GM11168 (cell line): ENCODE measurements around the gene BCKDHB.

ENCODE experiments used
- in situ Hi-C: fragments of 300-500 bp; cut with MboI; formaldehyde crosslinking; loops from one replicate; pipeline ENCODE4 v1.12.0; 2022; ENCODE audit warnings: low sequenced_read_pairs; ENCODE audit not compliant: unreplicated experiment

The BCKDHB gene

GRCh38 chr6:80145921-80146320, 39.5 kb downstream of the BCKDHB start:
- in situ Hi-C loops = no loop called here

GRCh38 chr6:80148220-80148619, 41.7 kb downstream of the BCKDHB start:
- in situ Hi-C loops = no loop called here

DNA sequence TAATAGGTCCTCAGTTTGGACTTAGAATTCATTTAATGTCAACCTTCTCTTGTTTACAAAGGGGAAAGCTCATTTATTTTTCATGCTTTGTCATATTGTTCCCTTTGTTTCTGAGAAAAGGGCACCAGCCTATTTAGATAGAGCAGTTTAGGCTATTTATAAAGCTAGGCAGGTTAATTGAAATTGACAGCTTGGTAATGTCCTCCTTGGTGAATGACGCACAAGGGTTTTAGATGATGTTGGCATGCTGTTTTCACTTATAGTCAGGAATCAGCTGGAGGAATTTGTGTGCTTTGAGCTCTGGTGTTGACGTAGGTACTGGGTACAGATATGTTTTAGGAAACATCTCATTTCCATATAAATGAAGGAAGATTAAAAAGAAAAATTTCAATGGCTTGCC, 45.2 kb downstream of the BCKDHB start:
- in situ Hi-C loops = no loop called here

GRCh38 chr6:80154160-80154559, 47.7 kb downstream of the BCKDHB start:
- in situ Hi-C loops = no loop called here

DNA sequence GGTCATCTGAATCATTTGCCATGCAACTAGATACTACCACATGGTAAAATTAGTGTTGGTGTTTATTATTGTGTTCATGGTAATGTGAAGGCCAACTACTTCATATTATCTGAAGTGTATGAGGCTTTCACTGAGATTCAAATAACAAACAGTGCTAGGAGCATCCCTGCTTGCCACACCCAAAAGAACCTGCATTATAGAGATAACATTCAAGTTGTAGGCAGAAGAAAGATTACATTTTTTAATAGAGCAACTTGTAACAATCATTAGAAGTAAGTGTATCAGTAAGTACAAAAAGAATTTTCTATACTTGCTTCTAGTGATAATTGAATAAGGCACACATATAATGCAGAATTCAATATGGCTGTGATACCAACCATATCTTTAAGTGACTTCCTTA, 49.8 kb downstream of the BCKDHB start:
- in situ Hi-C loops = no loop called here

DNA sequence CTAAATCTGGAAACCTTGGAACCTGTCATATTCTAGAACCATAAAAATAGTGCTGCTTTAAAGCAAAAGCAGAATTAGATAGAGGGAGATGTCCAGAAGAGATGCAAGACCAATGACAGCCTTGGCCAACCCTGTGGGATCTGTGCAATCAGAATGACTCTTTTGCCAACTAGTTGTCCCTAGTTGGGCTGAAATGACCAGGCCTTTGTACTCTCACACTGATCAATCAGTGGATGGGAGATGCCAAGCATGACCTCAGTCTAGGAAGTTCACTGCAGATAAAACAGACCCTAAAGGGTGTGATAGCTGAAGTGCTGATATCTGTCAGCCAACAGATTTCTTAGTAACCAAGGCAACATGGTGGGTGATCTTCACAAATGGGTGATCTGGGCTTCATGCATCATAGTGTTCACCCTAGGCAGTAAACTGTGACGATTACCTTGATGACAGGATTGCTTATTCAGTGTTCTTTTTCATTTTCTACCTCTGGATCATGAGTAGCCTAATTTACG, 52.1 kb downstream of the BCKDHB start:
- in situ Hi-C loops = no loop called here

GRCh38 chr6:80161434-80161833, 55.0 kb downstream of the BCKDHB start:
- in situ Hi-C loops = no loop called here

DNA sequence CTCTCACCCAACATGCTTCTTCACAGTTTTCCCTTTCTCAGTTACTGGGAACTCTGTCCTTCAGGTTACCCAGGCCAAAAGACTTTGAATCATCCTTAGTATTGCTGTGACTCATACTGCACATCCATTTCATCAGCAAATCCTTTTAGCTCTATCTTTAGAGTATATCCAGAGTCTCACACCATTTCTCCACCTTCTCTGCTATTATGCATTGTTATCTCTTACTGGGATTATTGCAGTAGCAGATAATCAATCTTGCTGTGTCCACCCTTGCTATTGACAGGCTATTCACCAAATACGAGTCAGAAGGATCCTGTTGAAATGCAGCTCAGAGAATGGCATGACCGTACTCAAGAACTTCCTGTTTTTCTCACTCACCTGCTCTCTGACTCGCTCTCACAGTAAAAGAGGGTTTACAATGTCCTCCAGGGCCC, 57.3 kb downstream of the BCKDHB start:
- in situ Hi-C loops = no loop called here

DNA sequence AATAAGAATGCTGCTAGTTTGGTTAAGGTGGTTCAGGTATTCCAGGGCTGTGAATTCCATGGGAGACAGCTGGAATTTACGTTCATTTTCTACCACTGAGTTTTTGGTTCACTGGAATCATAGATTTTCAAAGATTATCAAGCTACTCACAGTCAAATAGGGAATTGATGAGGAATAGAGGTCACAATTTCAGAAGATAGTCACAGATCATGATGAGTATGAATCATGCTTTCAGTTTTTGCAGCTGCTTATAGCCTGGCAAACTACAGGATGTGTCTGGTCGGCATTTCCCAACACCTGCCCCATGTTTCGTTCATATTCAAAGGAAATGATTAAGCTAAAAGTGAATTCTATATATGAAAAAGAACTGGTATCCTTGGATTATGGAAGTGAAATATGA, 58.7 kb downstream of the BCKDHB start:
- in situ Hi-C loops = no loop called here

DNA sequence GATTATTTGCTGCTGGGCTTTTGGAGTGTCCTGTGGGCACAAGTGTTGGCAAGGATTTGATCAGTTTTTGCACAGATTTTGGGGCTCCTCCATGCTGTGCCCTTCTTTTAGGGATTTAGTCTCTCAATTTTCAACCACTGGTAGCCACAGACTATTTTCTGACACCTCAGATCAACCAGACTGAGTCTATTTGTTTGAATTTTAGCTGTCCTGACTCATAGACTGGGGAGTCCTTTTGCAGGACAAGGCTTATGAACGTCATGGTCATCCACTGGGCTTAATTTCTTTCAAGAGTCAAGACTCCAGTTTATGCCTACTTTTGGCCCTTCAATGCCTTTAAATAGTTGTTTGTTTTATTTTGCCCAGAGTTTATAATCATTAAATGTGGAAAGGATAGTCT, 59.3 kb downstream of the BCKDHB start:
- in situ Hi-C loops = no loop called here

GRCh38 chr6:80170433-80170832, 64.0 kb downstream of the BCKDHB start:
- in situ Hi-C loops = no loop called here

DNA sequence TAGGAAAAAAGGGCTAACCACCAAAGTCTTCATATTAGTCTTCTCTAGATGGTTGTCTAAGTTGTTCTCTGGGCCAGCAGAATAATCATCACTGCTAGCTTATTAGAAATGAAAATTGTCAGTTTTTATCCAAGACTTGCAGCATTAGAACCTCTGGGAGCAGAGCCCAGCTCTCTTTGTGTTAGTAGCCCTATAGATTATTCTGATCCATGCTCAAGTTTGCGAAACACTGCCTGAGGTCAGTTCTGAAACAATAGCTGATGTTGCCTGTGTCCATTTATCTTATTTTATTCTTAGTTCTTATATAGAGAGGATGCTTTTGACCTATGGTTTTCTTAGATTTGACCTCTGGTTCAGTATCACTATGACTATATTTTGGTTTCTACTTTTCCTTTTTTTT, 66.9 kb downstream of the BCKDHB start:
- in situ Hi-C loops = no loop called here

DNA sequence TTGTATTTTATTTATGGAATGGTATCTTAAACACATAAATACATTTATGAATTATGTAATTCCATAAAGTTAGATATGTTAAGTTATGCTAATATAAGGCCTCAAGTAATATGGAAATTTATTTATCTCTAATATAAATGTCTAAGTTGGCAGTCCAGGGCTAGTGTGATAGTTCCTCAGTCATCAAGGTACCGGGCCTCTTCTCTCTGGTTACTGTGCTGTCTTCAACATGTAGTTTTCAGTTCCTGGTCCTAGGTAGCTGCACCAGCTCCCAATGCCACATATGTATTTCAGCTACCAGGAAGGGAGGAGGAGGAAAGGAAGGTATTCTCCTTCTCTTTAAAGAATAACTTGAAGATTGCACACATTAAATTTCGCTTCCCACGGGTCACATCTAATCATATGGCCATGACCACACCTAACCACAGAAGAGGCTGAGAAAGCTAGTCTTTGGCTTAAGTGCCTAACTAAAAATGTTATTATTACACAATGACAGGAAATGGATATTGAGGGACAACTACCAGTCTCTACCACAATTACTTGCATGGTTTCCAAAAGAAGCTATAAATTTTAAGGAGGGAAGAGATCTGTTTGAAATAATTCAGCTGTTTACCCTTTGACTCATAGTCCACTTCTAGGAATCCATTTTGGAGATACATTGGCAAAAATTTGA, 68.6 kb downstream of the BCKDHB start:
- in situ Hi-C loops = no loop called here

GRCh38 chr6:80179695-80180094, 73.2 kb downstream of the BCKDHB start:
- in situ Hi-C loops = no loop called here

DNA sequence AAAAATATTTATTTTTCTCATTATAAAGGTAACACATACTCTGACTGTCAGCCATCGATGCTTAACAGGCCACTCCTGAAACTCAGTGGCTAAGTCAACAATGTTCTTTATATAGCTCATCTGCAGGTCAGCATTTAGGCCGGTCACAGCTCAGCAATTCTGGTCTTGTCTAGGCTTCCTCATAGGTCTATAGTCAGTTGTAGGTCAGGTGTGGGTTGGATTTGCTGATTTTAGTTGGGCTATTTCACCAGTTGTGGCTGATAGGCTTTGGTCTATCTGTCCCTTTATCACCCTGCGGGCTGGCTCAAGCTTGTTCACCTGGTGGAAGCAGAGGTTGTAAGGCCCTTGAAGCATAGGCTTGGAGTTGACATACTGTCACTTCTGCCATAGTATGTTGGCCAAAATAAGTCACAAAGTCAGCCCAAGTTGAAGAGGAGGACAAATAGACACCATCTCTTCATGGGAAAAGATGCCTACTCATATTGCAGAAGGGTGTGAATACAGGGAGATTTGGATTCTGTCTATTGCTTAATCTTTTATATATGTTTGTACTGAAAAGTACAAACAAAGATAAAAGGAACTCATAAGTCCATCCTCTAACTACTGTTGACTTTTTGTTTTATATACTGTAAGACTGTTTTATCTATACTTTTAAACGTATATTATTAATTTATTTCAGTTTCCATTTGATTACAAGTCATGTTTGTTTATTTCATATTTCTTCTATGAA, 75.0 kb downstream of the BCKDHB start:
- in situ Hi-C loops = no loop called here

DNA sequence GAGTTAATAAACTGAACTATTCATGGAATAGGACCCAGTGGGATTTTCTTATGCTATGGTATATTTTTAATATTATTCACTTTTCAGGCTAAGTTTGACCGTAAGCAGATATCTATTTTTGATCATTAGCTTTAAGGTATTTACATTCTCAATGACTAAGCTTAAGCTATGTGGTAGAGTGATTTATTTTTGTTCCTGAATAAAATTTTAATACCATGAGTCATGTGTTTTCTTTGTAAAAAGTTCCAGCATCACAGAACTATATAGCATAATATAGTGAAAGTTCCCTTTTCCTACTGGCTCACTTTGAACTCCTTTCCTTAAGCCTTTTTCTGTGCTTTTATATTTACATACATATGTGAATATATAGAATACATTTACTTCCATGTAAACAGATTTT, 75.8 kb downstream of the BCKDHB start:
- in situ Hi-C loops = no loop called here

DNA sequence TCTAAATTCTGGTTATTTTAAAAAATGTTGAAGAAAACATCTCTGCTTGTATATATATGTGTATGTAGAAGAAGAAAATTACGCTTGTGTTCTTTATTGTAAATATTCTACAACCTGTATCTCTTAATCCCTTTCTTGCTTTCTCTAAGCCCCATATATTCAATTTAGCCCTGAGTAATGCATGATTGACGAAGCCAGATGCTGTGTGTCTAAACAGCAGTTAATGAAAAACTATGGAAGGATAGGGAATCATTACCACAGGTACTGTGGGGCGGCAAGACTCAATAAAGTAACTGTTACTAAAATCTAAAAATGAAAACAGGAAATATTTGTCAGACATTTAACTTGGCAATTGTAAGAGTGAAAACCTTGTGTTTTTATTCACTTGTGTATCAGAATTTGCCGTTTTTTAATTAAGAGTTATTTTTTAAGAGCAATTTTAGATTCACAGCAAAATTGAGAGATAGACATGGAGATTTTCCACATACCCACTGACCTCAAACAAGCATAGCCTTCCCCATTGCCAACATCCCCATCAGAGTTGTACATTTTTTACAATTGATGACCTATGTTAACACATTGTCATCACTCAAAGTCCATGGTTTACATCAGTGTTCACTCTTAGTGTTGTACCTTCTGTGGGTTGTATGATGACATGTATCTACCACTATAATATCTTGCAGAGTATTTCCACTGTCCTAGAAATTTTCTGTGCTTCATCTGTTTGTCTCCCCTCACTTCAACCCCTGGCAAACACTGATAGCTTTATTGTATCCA, 76.7 kb downstream of the BCKDHB start:
- in situ Hi-C loops = no loop called here

- in situ Hi-C loops = no loop called here
These were observed 79.0 kb downstream of the BCKDHB start for GRCh38 chr6:80185492-80185891.

- in situ Hi-C loops = no loop called here
These were observed 79.6 kb downstream of the BCKDHB start for GRCh38 chr6:80186082-80186481.

GRCh38 chr6:80196906-80197305, 90.4 kb downstream of the BCKDHB start:
- in situ Hi-C loops = no loop called here

GRCh38 chr6:80197474-80197873, 91.0 kb downstream of the BCKDHB start:
- in situ Hi-C loops = no loop called here
